Ascending aorta (tissue), 2 donors: ENCODE data around the gene LRSAM1. TPM values are rescaled to one million over a fixed set of nuclear protein-coding genes. Genes with fewer than 3 reads are reported as not detected.

Experiments used
- DNase-seq, 2 donors: peaks; one replicate each; pipeline ENCODE4 v3.0.0-alpha.2; 2019; ENCODE audit warnings: low spot score in 2 of 2
- H3K27ac ChIP-seq, 2 donors: fragments of 200-600 bp; sonication (generic); one replicate each; pipeline ENCODE4 v1.5.1; 2016 to 2017; ENCODE audit warnings: mild to moderate bottlenecking in 1 of 2
- H3K27me3 ChIP-seq: fragments of 200-600 bp; sonication (generic); one replicate; pipeline ENCODE4 v1.5.1; 2017
- H3K36me3 ChIP-seq, 2 donors: fragments of 200-600 bp; sonication (generic); one replicate each; pipeline ENCODE4 v1.5.1; 2016
- H3K4me1 ChIP-seq, 2 donors: fragments of 200-600 bp; sonication (generic); one replicate each; pipeline ENCODE4 v1.5.1; 2016 to 2017; ENCODE audit warnings: mild to moderate bottlenecking in 1 of 2
- H3K4me3 ChIP-seq, 2 donors: fragments of 200-600 bp; sonication (generic); one replicate each; pipeline ENCODE4 v1.5.1; 2016 to 2017; ENCODE audit warnings: mild to moderate bottlenecking in 1 of 2
- H3K9me3 ChIP-seq, 2 donors: fragments of 200-600 bp; sonication (generic); one replicate each; pipeline ENCODE4 v1.5.1; 2016
- CTCF ChIP-seq, 3 experiments: fragments of 200-600 bp in 2 of 3; fragments of 450-650 bp in 1 of 3; sonication (generic) in 2 of 3; IDR thresholded peaks; one replicate each; pipeline ENCODE4 v1.5.1; 2016 to 2019; ENCODE audit warnings: antibody characterized with exemption in 3 of 3, mild to moderate bottlenecking in 1 of 3, moderate library complexity in 1 of 3
- intact Hi-C: fragments of 100-400 bp; cut with DNase I; formaldehyde crosslinking; loops from one replicate; pipeline ENCODE4 v1.15.1; 2023
- total RNA-seq: library from RNA; depleted of rRNA; stranded (reverse); fragments of >200 nt; gene quantifications from one replicate; pipeline ENCODE4 v1.1.0, GENCODE V29; 2016

Gene LRSAM1
- total RNA-seq, 1 donor from 2014 or later = 22.8 TPM

GRCh38 chr9:127500399-127500798 is 49.1 kb downstream of the LRSAM1 start:
- Histone ChIP-seq H3K27ac (no peak overlapping the region), H3K4me3 (no peak overlapping the region), H3K9me3 (no peaks in the 10 kb centered on the region), H3K4me1 (peaks cover 5 to 10% of the 10 kb centered on the region in 2 donors), H3K36me3 (peaks cover 20 to 72% of the 10 kb centered on the region in 2 donors), H3K27me3 (no peaks in the 10 kb centered on the region)
- DNase-seq = no peak
- TF ChIP-seq CTCF (IDR thresholded peaks at IDR 0.05) = no peak
- intact Hi-C loops = loop anchor here (10.0 kb wide), 1 partner anchor 424 kb away; no protein-coding TSS in a partner anchor

GRCh38 chr9:127500862-127501261 is 49.6 kb downstream of the LRSAM1 start:
- intact Hi-C loops = loop anchor here (10.0 kb wide), 1 partner anchor 424 kb away; no protein-coding TSS in a partner anchor
- Histone ChIP-seq H3K4me3 (no peak overlapping the region), H3K4me1 (peaks cover 3 to 5% of the 10 kb centered on the region in 2 donors), H3K27ac (no peak overlapping the region), H3K9me3 (no peaks in the 10 kb centered on the region), H3K36me3 (peaks cover 19 to 72% of the 10 kb centered on the region in 2 donors), H3K27me3 (no peaks in the 10 kb centered on the region)
- TF ChIP-seq CTCF (IDR thresholded peaks at IDR 0.05) = no peak
- no peak for DNase-seq

- no peak overlapping the region for H3K4me3 ChIP-seq
- no peak for TF ChIP-seq CTCF (IDR thresholded peaks at IDR 0.05)
- no peak overlapping the region for H3K27ac ChIP-seq
- H3K9me3 ChIP-seq = no peaks in the 10 kb centered on the region
- no peaks in the 10 kb centered on the region for H3K27me3 ChIP-seq
- intact Hi-C loops = loop anchor here (10.0 kb wide), 1 partner anchor 423 kb away; no protein-coding TSS in a partner anchor
- DNase-seq = no peak
- peaks cover 0 to 5% of the 10 kb centered on the region in 2 donors for H3K4me1 ChIP-seq
- peaks cover 15 to 70% of the 10 kb centered on the region in 2 donors for H3K36me3 ChIP-seq
Observed at GRCh38 chr9:127501821-127502343, 50.6 kb downstream of the LRSAM1 start.

DNA sequence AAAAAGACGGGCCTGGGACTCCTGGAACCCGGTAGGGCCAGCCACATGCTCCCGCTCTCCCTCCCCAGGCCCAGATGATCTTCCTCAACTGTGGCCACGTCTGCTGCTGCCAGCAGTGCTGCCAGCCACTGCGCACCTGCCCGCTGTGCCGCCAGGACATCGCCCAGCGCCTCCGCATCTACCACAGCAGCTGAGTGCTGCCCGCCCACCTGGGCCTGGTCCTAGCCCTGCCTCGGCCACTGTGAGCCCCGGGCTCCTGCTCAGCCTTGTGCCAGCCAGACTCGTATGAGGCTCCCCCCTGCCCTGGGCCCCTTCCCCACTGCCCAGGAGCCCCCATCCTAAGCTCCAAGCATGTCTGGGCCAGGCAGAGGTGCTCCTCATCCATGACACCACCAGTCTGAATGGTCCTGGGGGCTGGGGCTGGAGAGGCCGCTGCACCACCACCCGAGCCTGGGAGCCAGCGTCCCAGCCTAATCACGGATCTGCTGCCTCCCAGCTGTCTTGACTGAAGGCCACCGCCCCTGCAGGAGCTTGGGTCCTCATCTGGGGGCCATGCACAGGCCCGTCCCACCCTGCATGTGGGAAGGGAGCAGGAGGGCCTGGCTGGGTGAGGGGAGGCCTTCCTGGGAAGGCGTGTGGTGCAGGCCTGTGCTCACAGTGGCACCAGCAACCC is 51.5 kb downstream of the LRSAM1 start:
- Histone ChIP-seq H3K36me3 (peaks cover 19 to 70% of the 10 kb centered on the region in 2 donors), H3K27me3 (no peaks in the 10 kb centered on the region), H3K27ac (no peak overlapping the region), H3K9me3 (no peaks in the 10 kb centered on the region), H3K4me3 (no peak overlapping the region), H3K4me1 (peaks cover 0 to 5% of the 10 kb centered on the region in 2 donors)
- no peak for DNase-seq
- TF ChIP-seq CTCF (IDR thresholded peaks at IDR 0.05) = no peak
- intact Hi-C loops = loop anchor here (10.0 kb wide), 1 partner anchor 422 kb away; no protein-coding TSS in a partner anchor

- no peaks in the 10 kb centered on the region for H3K9me3 ChIP-seq
- DNase-seq = no peak
- TF ChIP-seq CTCF (IDR thresholded peaks at IDR 0.05) = no peak
- no peak overlapping the region for H3K27ac ChIP-seq
- peaks cover 25 to 70% of the 10 kb centered on the region in 2 donors for H3K36me3 ChIP-seq
- H3K4me1 ChIP-seq = peaks cover 0 to 5% of the 10 kb centered on the region in 2 donors
- H3K4me3 ChIP-seq = no peak overlapping the region
- H3K27me3 ChIP-seq = no peaks in the 10 kb centered on the region
- intact Hi-C loops = loop anchor here (10.0 kb wide), 1 partner anchor 421 kb away; no protein-coding TSS in a partner anchor
Observed at GRCh38 chr9:127503379-127503921, 52.1 kb downstream of the LRSAM1 start.
